PC-3 (cell line): ENCODE measurements around the gene CAMTA1. TPM values are rescaled to one million over a fixed set of nuclear protein-coding genes. Genes with fewer than 3 reads are reported as not detected.

Experiments used
- ATAC-seq: fragments of 200-7000 bp; cut with Tn5 transposase; 2 replicates; pipeline ENCODE4 v1.9.1; 2020; ENCODE audit warnings: mild to moderate bottlenecking, moderate library complexity
- BruUV-seq: library from RNA; stranded (reverse); fragments of 400-500 nt; replicated peaks from 2 replicates; lab custom pipeline; 2021; lab: Mats Ljungman, UMichigan
- CTCF ChIA-PET: fragments of 300-600 bp; sonication (Branson Sonifier 250); formaldehyde crosslinking; loops from one replicate; lab custom pipeline; 2022; ENCODE audit warnings: antibody characterized with exemption; lab: Charles Lee
- POLR2A ChIA-PET: fragments of 300-600 bp; sonication (Branson Sonifier 250); formaldehyde crosslinking; loops from one replicate; lab custom pipeline; 2022; ENCODE audit warnings: antibody characterized with exemption; ENCODE audit not compliant: unreplicated experiment; lab: Charles Lee
- DNase-seq: peaks from one replicate; pipeline ENCODE4 v3.0.0-alpha.2; 2015
- H2AFZ ChIP-seq: fragments of 300-600 bp; sonication (generic); 2 replicates; pipeline ENCODE4 v1.6.0; 2016; ENCODE audit warnings: antibody characterized with exemption, low read length
- H3F3A ChIP-seq: fragments of 300-600 bp; sonication (generic); one replicate; pipeline ENCODE4 v1.6.0; 2017; ENCODE audit warnings: antibody characterized with exemption, low read length, control low read depth, mild to moderate bottlenecking; ENCODE audit not compliant: unreplicated experiment
- H3K27ac ChIP-seq: fragments of 300-600 bp; sonication (generic); 2 replicates; pipeline ENCODE4 v1.5.1; 2016; ENCODE audit warnings: mild to moderate bottlenecking, low read length
- H3K27me3 ChIP-seq: fragments of 300-600 bp; sonication (generic); 2 replicates; pipeline ENCODE4 v1.6.1; 2016; ENCODE audit warnings: low read length, mixed read lengths
- H3K36me3 ChIP-seq: fragments of 300-600 bp; sonication (generic); 2 replicates; pipeline ENCODE4 v1.6.1; 2016; ENCODE audit warnings: low read depth, mixed run types, low read length, mixed read lengths
- H3K4me1 ChIP-seq: fragments of 300-600 bp; sonication (generic); 2 replicates; pipeline ENCODE4 v1.5.1; 2016; ENCODE audit warnings: low read length; ENCODE audit not compliant: insufficient read depth
- H3K4me2 ChIP-seq: fragments of 300-600 bp; sonication (generic); 2 replicates; pipeline ENCODE4 v1.6.0; 2016; ENCODE audit warnings: low read length
- H3K4me3 ChIP-seq: fragments of 300-600 bp; sonication (generic); 2 replicates; pipeline ENCODE4 v1.5.1; 2016; ENCODE audit warnings: mild to moderate bottlenecking, low read length, mixed read lengths
- H3K79me2 ChIP-seq: fragments of 300-600 bp; sonication (generic); 2 replicates; pipeline ENCODE4 v1.6.1; 2017; ENCODE audit warnings: low read length, mixed read lengths
- H3K9ac ChIP-seq: fragments of 300-600 bp; sonication (generic); 2 replicates; pipeline ENCODE4 v1.6.0; 2016; ENCODE audit warnings: mild to moderate bottlenecking, low read length
- H3K9me2 ChIP-seq: fragments of 300-600 bp; sonication (generic); replicated peaks from 2 replicates; pipeline ENCODE4 v1.6.1; 2016; ENCODE audit warnings: mixed run types, low read length, mixed read lengths
- H3K9me3 ChIP-seq: fragments of 300-600 bp; sonication (generic); 2 replicates; pipeline ENCODE4 v1.6.1; 2016; ENCODE audit warnings: low read length, mixed read lengths
- H4K20me1 ChIP-seq: fragments of 300-600 bp; sonication (generic); 2 replicates; pipeline ENCODE4 v1.6.1; 2016; ENCODE audit warnings: low read length, mixed read lengths
- CTCF ChIP-seq: fragments of 300-600 bp; sonication (generic); conservative IDR thresholded peaks from 2 replicates; pipeline ENCODE4 v1.5.1; 2017; ENCODE audit warnings: antibody characterized with exemption, low read depth, mild to moderate bottlenecking, low read length
- EZH2 ChIP-seq: fragments of 300-600 bp; sonication (generic); IDR thresholded peaks from one replicate; pipeline ENCODE4 v1.6.1; 2017; ENCODE audit warnings: antibody characterized with exemption, mild to moderate bottlenecking, low read length; ENCODE audit not compliant: unreplicated experiment
- EZH2phosphoT487 ChIP-seq: fragments of 300-600 bp; sonication (generic); IDR thresholded peaks from 2 replicates; pipeline ENCODE4 v1.6.1; 2018; ENCODE audit warnings: mild to moderate bottlenecking, antibody characterized with exemption, low read length, borderline replicate concordance
- intact Hi-C: fragments of 100-400 bp; cut with micrococcal nuclease; formaldehyde crosslinking; loops from 2 replicates; pipeline ENCODE4 v1.9.0; 2023
- total RNA-seq: library from RNA; depleted of rRNA; stranded (reverse); fragments of >200 nt; gene quantifications from 2 replicates; pipeline ENCODE4 v1.2.3, GENCODE V29; 2014

The CAMTA1 gene
- total RNA-seq, 1 experiment from 2014 or later, result 40.8 TPM

DNA sequence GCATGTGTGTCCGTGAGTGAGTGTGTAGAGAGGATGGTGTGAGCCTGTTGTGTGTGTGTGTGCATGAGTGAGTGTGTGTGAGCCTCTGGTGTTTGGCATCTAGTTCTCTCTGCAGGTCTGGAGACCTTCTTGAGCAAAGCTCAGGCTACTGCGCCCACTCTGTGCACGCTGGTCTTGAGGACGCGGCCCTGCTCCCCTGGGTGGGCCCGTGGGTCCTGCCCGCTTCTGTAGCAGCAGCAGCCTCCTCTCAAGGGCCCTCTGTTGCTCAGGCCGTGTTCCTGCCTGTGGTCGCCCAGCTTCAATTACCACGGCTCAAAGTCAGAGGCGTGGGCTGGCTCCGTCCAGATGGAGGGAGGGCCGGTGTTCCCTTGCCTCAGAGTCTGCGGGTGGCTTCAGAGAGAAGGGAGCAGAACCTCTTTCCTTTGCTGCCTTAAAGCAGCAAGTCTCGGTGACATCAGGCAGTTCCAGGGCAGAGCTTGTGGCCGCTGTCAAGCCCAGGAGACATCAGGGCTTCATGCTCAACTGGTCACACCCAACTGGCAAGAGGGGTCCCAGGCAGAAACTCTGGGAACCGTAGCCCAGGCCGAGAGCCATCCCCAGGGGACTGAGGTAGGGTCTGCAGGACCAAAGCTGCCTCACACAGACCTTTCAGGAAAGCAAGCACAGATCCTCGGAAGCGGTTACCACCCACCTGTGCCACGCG, 715.3 kb downstream of the CAMTA1 start:
- H3F3A ChIP-seq, result no peaks in the 10 kb centered on the region
- H4K20me1 ChIP-seq, result no peaks in the 10 kb centered on the region
- no peak overlapping the region for H3K4me3 ChIP-seq
- POLR2A ChIA-PET, result no interaction called here
- no peaks in the 10 kb centered on the region for H3K4me1 ChIP-seq
- no peak overlapping the region for H3K4me2 ChIP-seq
- peaks cover 12% of the 10 kb centered on the region for H3K27me3 ChIP-seq
- CTCF ChIA-PET, result no interaction called here
- intact Hi-C loops, result no loop called here
- BruUV-seq, result no TSS peak
- H3K36me3 ChIP-seq, result no peaks in the 10 kb centered on the region
- no peaks in the 10 kb centered on the region for H3K9me3 ChIP-seq
- DNase-seq (no peak), ATAC-seq (no peak)
- no peak overlapping the region for H2AFZ ChIP-seq
- H3K27ac ChIP-seq, result no peak overlapping the region
- H3K9me2 ChIP-seq, result no peaks in the 10 kb centered on the region
- no peak overlapping the region for H3K9ac ChIP-seq
- TF ChIP-seq EZH2 (no peak), CTCF (no peak), EZH2phosphoT487 (no peak)
- H3K79me2 ChIP-seq, result no peaks in the 10 kb centered on the region

DNA sequence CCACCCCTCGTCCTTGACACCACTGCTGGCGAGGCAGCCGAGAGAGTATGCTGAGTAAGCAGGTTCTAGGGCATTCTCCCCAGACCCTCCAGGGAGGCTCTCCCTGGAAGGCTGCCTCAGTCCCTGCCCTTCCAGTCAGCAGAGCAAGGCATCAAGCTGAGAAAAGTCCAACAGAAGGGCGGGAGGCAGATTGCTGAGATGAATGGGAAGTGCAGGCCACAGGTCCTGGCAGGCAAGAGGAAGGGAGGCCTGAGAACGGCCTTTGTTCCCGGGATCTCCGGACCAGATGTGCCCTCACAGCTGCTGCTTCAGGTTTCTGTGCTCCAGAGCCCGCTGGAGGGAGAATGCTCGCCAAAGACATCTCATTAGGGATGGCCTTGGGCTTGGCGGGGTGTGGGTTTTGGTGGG, 715.8 kb downstream of the CAMTA1 start:
- no peak overlapping the region for H3K4me3 ChIP-seq
- CTCF ChIA-PET, result no interaction called here
- intact Hi-C loops, result no loop called here
- no peak overlapping the region for H2AFZ ChIP-seq
- no peaks in the 10 kb centered on the region for H3K9me3 ChIP-seq
- H3K9me2 ChIP-seq, result no peaks in the 10 kb centered on the region
- no peak for ATAC-seq
- no peaks in the 10 kb centered on the region for H3F3A ChIP-seq
- no peaks in the 10 kb centered on the region for H3K79me2 ChIP-seq
- H4K20me1 ChIP-seq, result no peaks in the 10 kb centered on the region
- H3K27ac ChIP-seq, result no peak overlapping the region
- BruUV-seq, result no TSS peak
- H3K27me3 ChIP-seq, result peaks cover 7% of the 10 kb centered on the region
- no peaks in the 10 kb centered on the region for H3K36me3 ChIP-seq
- DNase-seq, result no peak
- H3K4me2 ChIP-seq, result no peak overlapping the region
- POLR2A ChIA-PET, result no interaction called here
- TF ChIP-seq EZH2phosphoT487 (no peak), EZH2 (no peak), CTCF (no peak)
- no peaks in the 10 kb centered on the region for H3K4me1 ChIP-seq
- H3K9ac ChIP-seq, result no peak overlapping the region
